Mononuclear cell (primary cell): ENCODE results near the gene LRRC42. TPM values are rescaled to one million over a fixed set of nuclear protein-coding genes. Genes with fewer than 3 reads are reported as not detected.
"Not testable (repeated sequence)": the region's sequence is repeated elsewhere in the genome, so short reads cannot be mapped to it uniquely, and the experiment has no call there.

Experiments
- H3K27me3 ChIP-seq: 2 replicates; pipeline ENCODE4 v1.6.0; 2011; ENCODE audit warnings: low read length, control low read depth; ENCODE audit not compliant: insufficient read depth
- H3K4me1 ChIP-seq: 2 replicates; pipeline ENCODE4 v1.5.1; 2011; ENCODE audit warnings: mild to moderate bottlenecking, low read length, control low read depth; ENCODE audit not compliant: insufficient read depth
- H3K4me3 ChIP-seq: 2 replicates; pipeline ENCODE4 v1.5.1; 2011; ENCODE audit warnings: mild to moderate bottlenecking, low read length, moderate library complexity
- H3K9me3 ChIP-seq: 2 replicates; pipeline ENCODE4 v1.5.1; 2011; ENCODE audit warnings: low read depth, mild to moderate bottlenecking, control low read depth, low read length
- total RNA-seq: library from RNA; depleted of rRNA; stranded (reverse); fragments of >200 nt; gene quantifications from one replicate; pipeline ENCODE4 v1.2.3, GENCODE V29; 2012

LRRC42 gene
- total RNA-seq, 1 donor: 7.1 TPM

GRCh38 chr1:54003249-54003646 lies 57.1 kb downstream of the LRRC42 start:
- no peak overlapping the region for H3K4me3 ChIP-seq
- no peaks in the 10 kb centered on the region for H3K4me1 ChIP-seq
- H3K9me3 ChIP-seq: no peaks in the 10 kb centered on the region
- H3K27me3 ChIP-seq: no peaks in the 10 kb centered on the region

DNA sequence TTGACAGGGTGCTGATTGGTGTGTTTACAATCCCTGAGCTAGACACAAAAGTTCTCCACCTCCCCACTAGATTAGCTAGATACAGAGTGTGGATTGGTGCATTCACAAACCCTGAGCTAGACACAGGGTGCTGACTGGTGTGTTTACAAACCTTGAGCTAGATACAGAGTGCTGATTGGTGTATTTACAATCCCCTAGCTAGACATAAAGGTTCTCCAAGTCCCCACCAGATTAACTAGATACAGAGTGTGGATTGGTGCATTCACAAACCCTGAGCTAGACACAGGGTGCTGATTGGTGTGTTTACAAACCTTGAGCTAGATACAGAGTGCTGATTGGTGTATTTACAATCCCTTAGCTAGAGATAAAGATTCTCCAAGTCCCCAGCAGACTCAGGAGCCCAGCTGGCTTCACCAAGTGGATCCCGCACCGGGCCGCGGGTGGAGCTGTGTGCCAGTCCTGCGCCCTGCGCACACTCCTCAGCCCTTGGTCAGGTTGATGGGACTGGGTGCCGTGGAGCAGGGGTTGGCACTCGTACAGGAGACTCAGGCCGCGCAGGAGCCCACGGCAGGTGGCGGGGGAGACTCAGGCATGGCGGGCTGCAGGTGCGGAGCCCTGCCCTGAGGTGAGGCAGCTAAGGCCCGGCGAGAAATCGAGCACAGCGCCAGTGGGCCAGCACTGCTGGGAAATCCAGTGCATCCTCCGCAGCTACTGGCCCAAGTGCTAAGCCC lies 57.8 kb downstream of the LRRC42 start:
- not testable (repeated sequence) for H3K4me1 ChIP-seq, H3K4me3 ChIP-seq, H3K9me3 ChIP-seq, H3K27me3 ChIP-seq

DNA sequence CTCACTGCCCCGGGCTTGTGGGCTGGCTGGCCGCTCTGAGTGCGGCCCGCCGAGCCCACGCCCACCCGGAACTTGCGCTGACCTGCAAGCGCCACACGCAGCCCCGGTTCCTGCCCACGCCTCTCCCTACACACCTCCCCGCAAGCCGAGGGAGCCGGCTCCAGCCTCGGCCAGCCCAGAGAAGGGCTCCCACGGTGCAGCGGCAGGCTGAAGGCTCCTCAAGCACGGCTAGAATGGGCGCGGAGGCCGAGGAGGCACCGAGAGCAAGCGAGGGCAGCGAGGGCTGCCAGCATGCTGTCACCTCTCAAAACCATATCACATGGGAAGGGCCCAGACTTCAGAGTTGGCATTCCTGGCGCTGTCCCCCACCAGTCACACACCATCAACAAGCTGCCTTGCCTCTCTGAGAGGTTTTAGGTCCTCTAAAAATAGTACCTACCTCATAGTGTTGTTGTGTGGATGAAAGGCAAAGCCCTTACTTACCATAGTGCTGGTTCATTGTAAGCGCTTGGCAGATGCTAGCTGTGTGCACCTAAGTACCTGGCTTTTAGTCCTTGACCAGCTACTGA lies 58.4 kb downstream of the LRRC42 start:
- H3K27me3 ChIP-seq: no peaks in the 10 kb centered on the region
- no peak overlapping the region for H3K4me3 ChIP-seq
- no peaks in the 10 kb centered on the region for H3K4me1 ChIP-seq
- no peaks in the 10 kb centered on the region for H3K9me3 ChIP-seq

- H3K9me3 ChIP-seq: no peaks in the 10 kb centered on the region
- H3K27me3 ChIP-seq: no peaks in the 10 kb centered on the region
- H3K4me3 ChIP-seq: no peak overlapping the region
- no peaks in the 10 kb centered on the region for H3K4me1 ChIP-seq
Measured at GRCh38 chr1:54006508-54006907, 60.4 kb downstream of the LRRC42 start.

DNA sequence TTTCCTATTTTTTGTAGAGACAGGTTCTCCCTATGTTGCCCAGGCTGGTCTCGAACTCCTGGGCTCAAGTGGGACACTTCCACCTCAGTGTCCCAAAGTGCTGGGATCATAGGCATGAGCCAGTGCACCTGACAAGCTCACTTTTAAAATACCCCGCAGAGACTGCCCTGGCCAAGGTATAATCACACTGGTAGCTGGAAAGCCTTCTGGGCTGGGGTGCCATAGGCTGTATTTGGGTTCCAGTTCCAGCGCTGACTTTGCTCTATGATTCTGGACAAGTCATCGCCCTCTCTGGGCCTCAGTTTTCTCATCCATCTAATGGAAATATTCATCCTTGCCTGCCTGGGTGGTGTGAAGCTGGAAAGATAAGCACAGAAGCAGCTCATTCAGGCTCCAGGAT lies 61.5 kb downstream of the LRRC42 start:
- H3K4me3 ChIP-seq: no peak overlapping the region
- no peaks in the 10 kb centered on the region for H3K9me3 ChIP-seq
- H3K4me1 ChIP-seq: no peaks in the 10 kb centered on the region
- H3K27me3 ChIP-seq: no peaks in the 10 kb centered on the region

DNA sequence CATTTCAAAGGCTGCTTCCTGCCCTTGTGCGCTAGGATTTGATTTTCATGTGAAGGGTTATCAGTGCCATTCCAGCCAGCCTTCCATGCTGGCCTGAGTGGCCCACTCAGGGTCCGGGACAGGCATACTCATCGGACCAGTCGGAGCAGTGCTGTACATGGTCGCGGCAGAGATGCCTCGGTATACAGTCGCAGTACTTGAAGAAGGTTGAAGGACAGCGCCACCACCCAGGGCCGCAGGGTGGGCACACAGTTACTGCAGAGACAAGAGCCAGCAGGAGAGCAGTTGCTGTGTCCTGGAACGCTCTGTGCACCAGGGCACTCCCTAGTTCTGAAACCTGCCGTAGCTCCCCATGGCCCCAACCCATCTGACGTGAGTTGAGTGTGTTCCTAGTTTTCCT lies 62.7 kb downstream of the LRRC42 start:
- Histone ChIP-seq H3K4me1 (no peaks in the 10 kb centered on the region), H3K27me3 (no peaks in the 10 kb centered on the region), H3K9me3 (no peaks in the 10 kb centered on the region), H3K4me3 (no peak overlapping the region)

- Histone ChIP-seq H3K4me1 (no peaks in the 10 kb centered on the region), H3K27me3 (no peaks in the 10 kb centered on the region)
Measured at GRCh38 chr1:54009406-54009805, 63.3 kb downstream of the LRRC42 start.

GRCh38 chr1:54010415-54011117 lies 64.4 kb downstream of the LRRC42 start:
- no peaks in the 10 kb centered on the region for H3K27me3 ChIP-seq
- no peaks in the 10 kb centered on the region for H3K9me3 ChIP-seq
- H3K4me3 ChIP-seq: no peak overlapping the region
- no peaks in the 10 kb centered on the region for H3K4me1 ChIP-seq

More at GRCh38 chr1:54009406-54009805, 63.3 kb downstream of the LRRC42 start:
- Histone ChIP-seq H3K9me3 (no peaks in the 10 kb centered on the region), H3K4me3 (no peak overlapping the region)

- Histone ChIP-seq H3K4me3 (no peak overlapping the region), H3K9me3 (no peaks in the 10 kb centered on the region), H3K27me3 (no peaks in the 10 kb centered on the region), H3K4me1 (no peaks in the 10 kb centered on the region)
Measured at GRCh38 chr1:54011316-54012007, 65.3 kb downstream of the LRRC42 start.

- Histone ChIP-seq H3K4me1 (no peaks in the 10 kb centered on the region), H3K4me3 (no peak overlapping the region), H3K9me3 (no peaks in the 10 kb centered on the region), H3K27me3 (no peaks in the 10 kb centered on the region)
Measured at GRCh38 chr1:54012008-54012325, 65.8 kb downstream of the LRRC42 start.

DNA sequence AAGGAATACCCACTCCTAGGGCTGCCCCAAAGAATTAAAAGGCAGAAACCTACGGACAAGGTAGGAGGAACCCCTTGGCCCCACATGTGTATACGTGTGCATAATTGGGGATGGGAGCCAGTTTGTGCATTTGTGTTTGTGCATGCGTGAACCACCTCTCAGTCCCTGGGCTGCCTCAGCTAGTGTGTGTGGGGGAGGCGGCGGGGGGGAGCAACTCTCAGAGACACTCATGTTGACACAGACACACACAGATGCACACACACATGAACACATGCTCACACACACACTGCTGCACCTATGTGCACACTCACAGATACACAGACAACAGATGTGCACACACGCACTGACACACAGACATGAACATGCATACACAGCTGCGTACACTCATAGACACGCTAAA lies 66.7 kb downstream of the LRRC42 start:
- Histone ChIP-seq H3K9me3 (no peaks in the 10 kb centered on the region), H3K4me1 (no peaks in the 10 kb centered on the region)

DNA sequence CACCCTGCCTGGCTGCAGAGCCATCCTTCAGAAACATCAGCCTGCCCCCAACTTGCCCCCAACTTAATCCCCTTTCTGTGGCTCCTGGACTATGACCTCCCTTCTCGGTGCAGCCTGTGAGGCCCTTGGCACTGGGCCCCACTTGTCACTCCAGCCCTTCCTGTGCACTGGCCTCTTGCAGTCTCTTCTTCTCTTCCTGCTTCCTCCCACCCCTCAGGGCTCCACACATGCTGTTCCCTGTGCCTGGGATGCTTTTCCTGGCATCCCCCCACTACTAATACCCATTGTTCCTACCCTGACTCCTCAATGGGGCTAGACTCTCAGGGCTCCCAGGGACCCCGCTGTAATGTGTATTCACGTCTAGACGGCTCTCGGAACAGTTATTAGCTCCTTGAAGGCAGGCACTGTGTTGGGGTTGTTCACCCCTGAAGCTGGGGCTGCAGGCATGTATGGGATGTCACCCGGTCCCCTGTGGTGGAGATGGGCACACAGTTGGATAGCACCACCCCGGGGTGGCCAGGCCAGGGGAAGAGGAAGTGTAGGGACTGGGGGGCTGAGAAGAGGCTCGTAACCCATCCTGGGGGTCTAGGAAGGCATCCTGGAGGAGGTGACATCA lies 67.4 kb downstream of the LRRC42 start:
- H3K27me3 ChIP-seq: no peaks in the 10 kb centered on the region
- no peak overlapping the region for H3K4me3 ChIP-seq
- H3K9me3 ChIP-seq: no peaks in the 10 kb centered on the region
- no peaks in the 10 kb centered on the region for H3K4me1 ChIP-seq

More for the DNA sequence above, 66.7 kb downstream of the LRRC42 start:
- Histone ChIP-seq H3K4me3 (no peak overlapping the region), H3K27me3 (no peaks in the 10 kb centered on the region)

- Histone ChIP-seq H3K4me3 (no peak overlapping the region), H3K9me3 (no peaks in the 10 kb centered on the region), H3K4me1 (no peaks in the 10 kb centered on the region), H3K27me3 (no peaks in the 10 kb centered on the region)
Measured at GRCh38 chr1:54014009-54014629, 68.0 kb downstream of the LRRC42 start.

DNA sequence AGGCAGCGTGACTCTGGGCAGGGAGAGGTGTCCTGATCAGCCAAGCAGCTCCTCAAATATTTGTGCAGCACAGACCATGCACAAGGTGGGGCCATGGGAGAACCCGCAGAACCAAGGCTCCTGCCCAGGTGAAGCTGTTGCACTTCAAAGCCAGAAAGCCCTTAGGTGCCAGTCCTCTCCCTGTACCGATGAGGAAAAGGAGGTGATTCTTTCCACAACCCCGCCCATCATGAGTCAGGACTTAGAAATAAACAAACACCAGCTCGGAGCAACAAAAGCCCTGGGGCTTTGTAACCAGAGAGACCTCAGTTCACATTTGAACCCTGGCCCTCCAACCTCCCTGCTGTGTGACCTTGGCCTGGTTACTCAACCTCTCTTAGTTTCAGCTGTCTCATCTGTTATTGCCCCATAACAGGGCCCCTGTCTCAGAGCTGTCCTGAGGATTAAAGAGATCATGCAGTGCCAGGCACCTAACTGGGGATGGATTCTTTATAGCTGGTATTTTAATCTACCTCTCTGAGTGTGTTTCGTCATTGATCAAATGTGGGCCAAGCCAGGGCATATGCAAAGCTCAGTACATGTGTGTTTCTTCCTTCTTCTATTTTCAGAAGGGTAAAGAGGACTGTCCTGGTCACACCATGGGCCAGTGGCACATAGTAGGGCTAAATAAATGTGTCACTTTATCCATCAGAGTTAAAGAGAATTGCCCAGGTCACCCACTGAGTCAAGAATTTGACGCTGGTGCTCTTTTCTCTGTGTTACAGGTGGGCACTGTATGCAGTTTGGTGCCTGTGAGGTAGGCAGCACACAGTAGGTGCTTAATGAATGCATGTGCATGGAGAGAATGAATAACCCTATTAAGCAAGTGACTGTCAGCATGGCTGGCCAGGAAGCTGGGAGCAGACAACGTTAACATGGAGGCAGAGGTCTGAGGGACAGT lies 70.5 kb downstream of the LRRC42 start:
- Histone ChIP-seq H3K9me3 (no peaks in the 10 kb centered on the region), H3K27me3 (no peaks in the 10 kb centered on the region)

More for the DNA sequence above, 70.5 kb downstream of the LRRC42 start:
- H3K4me3 ChIP-seq: no peak overlapping the region
- no peaks in the 10 kb centered on the region for H3K4me1 ChIP-seq
